Keratinocyte (primary cell): ENCODE results near the gene CYP2E1. TPM values are rescaled to one million over a fixed set of nuclear protein-coding genes. Genes with fewer than 3 reads are reported as not detected.

Source experiments
- DNase-seq: peaks from one replicate; pipeline ENCODE4 v3.0.0-alpha.2; 2011; ENCODE audit warnings: low read depth, missing footprints, low spot score
- FAIRE-seq: peaks from 2 replicates; lab custom pipeline; 2011; peaks lifted over from hg19 to GRCh38; lab: Jason Lieb, UNC
- H2AFZ ChIP-seq: 2 replicates; pipeline ENCODE4 v1.6.0; 2012; ENCODE audit warnings: low read length, control low read depth, inconsistent platforms; ENCODE audit not compliant: control insufficient read depth
- H3K27ac ChIP-seq: 2 replicates; pipeline ENCODE4 v1.5.1; 2011; ENCODE audit warnings: low read length; ENCODE audit not compliant: control insufficient read depth, insufficient read depth
- H3K27me3 ChIP-seq: 3 replicates; pipeline ENCODE4 v1.6.0; 2011; ENCODE audit warnings: low read length; ENCODE audit not compliant: control insufficient read depth, insufficient read depth; ENCODE audit errors: extremely low read depth
- H3K36me3 ChIP-seq, 2 experiments: 2 replicates in 1 of 2; 3 replicates in 1 of 2; pipeline ENCODE4 v1.5.1; 2011; ENCODE audit warnings: low read length in 2 of 2, mild to moderate bottlenecking in 1 of 2; ENCODE audit not compliant: control insufficient read depth in 2 of 2, insufficient read depth in 2 of 2; ENCODE audit errors: extremely low read depth in 1 of 2
- H3K4me1 ChIP-seq: 3 replicates; pipeline ENCODE4 v1.5.1; 2011; ENCODE audit warnings: low read length; ENCODE audit not compliant: control insufficient read depth, insufficient read depth; ENCODE audit errors: extremely low read depth
- H3K4me2 ChIP-seq: 3 replicates; pipeline ENCODE4 v1.6.0; 2011; ENCODE audit warnings: low read depth, low read length; ENCODE audit not compliant: control insufficient read depth, insufficient read depth; ENCODE audit errors: extremely low read depth
- H3K4me3 ChIP-seq, 3 experiments: fragments of 200-600 bp in 1 of 3; sonication (generic) in 1 of 3; 2 replicates in 2 of 3; 3 replicates in 1 of 3; pipeline ENCODE4 v1.5.1; 2011 to 2016; ENCODE audit warnings: low read length in 3 of 3, mild to moderate bottlenecking in 3 of 3, control low read depth in 2 of 3, inconsistent platforms in 1 of 3, low read depth in 1 of 3, mixed read lengths in 1 of 3, mixed run types in 1 of 3, moderate library complexity in 1 of 3; ENCODE audit not compliant: control insufficient read depth in 2 of 3, insufficient read depth in 2 of 3; ENCODE audit errors: extremely low read depth in 1 of 3
- H3K79me2 ChIP-seq: 2 replicates; pipeline ENCODE4 v1.6.0; 2012; ENCODE audit warnings: low read length; ENCODE audit not compliant: control insufficient read depth, insufficient read depth
- H3K9ac ChIP-seq: 3 replicates; pipeline ENCODE4 v1.6.0; 2011; ENCODE audit warnings: low read length; ENCODE audit not compliant: control insufficient read depth, insufficient read depth; ENCODE audit errors: extremely low read depth
- H3K9me1 ChIP-seq: 3 replicates; pipeline ENCODE4 v1.6.0; 2011; ENCODE audit warnings: low read length; ENCODE audit not compliant: control insufficient read depth, insufficient read depth; ENCODE audit errors: extremely low read depth
- H3K9me3 ChIP-seq: 2 replicates; pipeline ENCODE4 v1.5.1; 2012; ENCODE audit warnings: low read depth, low read length; ENCODE audit not compliant: control insufficient read depth
- H4K20me1 ChIP-seq: 3 replicates; pipeline ENCODE4 v1.6.0; 2011; ENCODE audit warnings: low read length; ENCODE audit not compliant: control insufficient read depth, insufficient read depth; ENCODE audit errors: extremely low read depth
- CTCF ChIP-seq, 3 experiments: IDR thresholded peaks in 1 of 3; conservative IDR thresholded peaks in 1 of 3; optimal IDR thresholded peaks in 1 of 3; 2 replicates in 2 of 3; 3 replicates in 1 of 3; pipeline versions ENCODE3 to v1.5.1; 2011; ENCODE audit warnings: low read length in 3 of 3, mild to moderate bottlenecking in 3 of 3, moderate library complexity in 2 of 3, control low read depth in 1 of 3, inconsistent platforms in 1 of 3; ENCODE audit not compliant: insufficient read depth in 2 of 3; ENCODE audit errors: extremely low read depth in 1 of 3
- EZH2 ChIP-seq: IDR thresholded peaks from one replicate; pipeline ENCODE4 v1.6.1; 2012; ENCODE audit warnings: inconsistent platforms, mild to moderate bottlenecking, low read length, moderate library complexity
- dilution Hi-C: fragments of 300-500 bp; cut with MboI; formaldehyde crosslinking; loops from one replicate; pipeline ENCODE4 v1.7.0; 2020; ENCODE audit warnings: low sequenced_read_pairs; ENCODE audit not compliant: extremely low pct_ligation_motif_present
- polyA plus RNA-seq, 5 experiments: library from polyadenylated mRNA; depleted of rRNA in 3 of 5; stranded (reverse) in 3 of 5; stranded (forward) in 1 of 5; unstranded in 1 of 5; fragments of >200 nt; gene quantifications; 1 replicate in 1 of 5; 2 replicates in 3 of 5; 3 replicates in 1 of 5; pipeline versions ENCODE4 v1.2.1 to v1.2.3, GENCODE V29; 2011 to 2012; ENCODE audit warnings: missing spikeins in 2 of 5, low read depth in 1 of 5, low replicate concordance in 1 of 5

The CYP2E1 gene
- polyA plus RNA-seq, 1 donor (not counting 4 experiments of a cell fraction or from before 2014, with no cell fraction given), result 0.77 TPM

- no peak overlapping the region for H3K27ac ChIP-seq
- dilution Hi-C loops, result no loop called here
Measured at GRCh38 chr10:133520193-133520738, 6.9 kb upstream of the CYP2E1 start.

GRCh38 chr10:133523631-133524203 is 3.4 kb upstream of the CYP2E1 start:
- H3K79me2 ChIP-seq, result no peaks in the 10 kb centered on the region
- no peak overlapping the region for H3K9ac ChIP-seq
- H4K20me1 ChIP-seq, result no peaks in the 10 kb centered on the region
- TF ChIP-seq CTCF (optimal IDR thresholded peaks at IDR 0.05 in 1 of 3, IDR thresholded peaks at IDR 0.05 in 1 of 3, conservative IDR thresholded peaks at IDR 0.05 in 1 of 3; ENCODE audit: extremely low read depth in 1 of 3, insufficient read depth in 2 of 3, low read length in 3 of 3), result no peak
- TF ChIP-seq EZH2, result no peak
- no peaks in the 10 kb centered on the region for H3K9me1 ChIP-seq
- no peaks in the 10 kb centered on the region for H3K9me3 ChIP-seq
- FAIRE-seq, result no peak
- DNase-seq, result peak; percentile 17
- H3K4me1 ChIP-seq, result peaks cover 4% of the 10 kb centered on the region
- H2AFZ ChIP-seq, result no peak overlapping the region
- H3K27me3 ChIP-seq, result peaks cover 26% of the 10 kb centered on the region
- H3K27ac ChIP-seq, result no peak overlapping the region
- H3K4me2 ChIP-seq, result no peak overlapping the region
- H3K36me3 ChIP-seq, result no peaks in the 10 kb centered on the region
- H3K4me3 ChIP-seq, result no peak overlapping the region
- dilution Hi-C loops, result no loop called here

More at GRCh38 chr10:133520193-133520738, 6.9 kb upstream of the CYP2E1 start:
- no peaks in the 10 kb centered on the region for H3K79me2 ChIP-seq
- H3K4me1 ChIP-seq, result peaks cover 4% of the 10 kb centered on the region
- H4K20me1 ChIP-seq, result no peaks in the 10 kb centered on the region
- DNase-seq (peak; percentile 4), FAIRE-seq (no peak)
- H3K36me3 ChIP-seq, result no peaks in the 10 kb centered on the region
- peak overlapping the region; percentile 34 to 67 (median 53) for H3K4me3 ChIP-seq
- H3K4me2 ChIP-seq, result peak overlapping the region; percentile 89
- peak overlapping the region; percentile 90 for H2AFZ ChIP-seq
- H3K9me3 ChIP-seq, result no peaks in the 10 kb centered on the region
- TF ChIP-seq EZH2, result no peak
- TF ChIP-seq CTCF (optimal IDR thresholded peaks at IDR 0.05 in 1 of 3, IDR thresholded peaks at IDR 0.05 in 1 of 3, conservative IDR thresholded peaks at IDR 0.05 in 1 of 3; ENCODE audit: extremely low read depth in 1 of 3, insufficient read depth in 2 of 3, low read length in 3 of 3), result peak; percentile 56 to 94 (median 64)
- H3K9me1 ChIP-seq, result no peaks in the 10 kb centered on the region
- no peaks in the 10 kb centered on the region for H3K27me3 ChIP-seq
- H3K9ac ChIP-seq, result peak overlapping the region; percentile 61
